ENCODE measurements around the gene AFF3. TPM values are rescaled to one million over a fixed set of nuclear protein-coding genes. Genes with fewer than 3 reads are reported as not detected.

The AFF3 gene
- total and polyA plus RNA-seq, 4 donors, result 0.48 to 5.3 (median 2.3) TPM

- Histone ChIP-seq H3K9me3 (ENCODE audit: control insufficient read depth in 4 of 4, low read length in 3 of 4) (no peaks in the 10 kb centered on the region), H3K4me3 (ENCODE audit: low read depth in 1 of 3, low read length in 3 of 3) (no peak overlapping the region), H3K4me1 (ENCODE audit: control insufficient read depth in 4 of 4, insufficient read depth in 4 of 4, low read length in 3 of 4) (peaks cover 0 to 5% (median 3%) of the 10 kb centered on the region in 4 donors), H3K27ac (ENCODE audit: low read depth in 1 of 2, low read length in 2 of 2) (no peak overlapping the region), H3K9ac (ENCODE audit: low read depth in 1 of 2, low read length in 2 of 2) (no peak overlapping the region), H3K36me3 (ENCODE audit: control insufficient read depth in 4 of 4, insufficient read depth in 3 of 4, low read depth in 1 of 4, low read length in 3 of 4) (no peaks in the 10 kb centered on the region), H3K27me3 (ENCODE audit: control insufficient read depth in 4 of 4, insufficient read depth in 4 of 4, low read length in 3 of 4) (no peaks in the 10 kb centered on the region)
- no peak for DNase-seq (ENCODE audit: low spot score)
- 57% methylated on average over 3 of the region's 3 CpGs for WGBS
- TF ChIP-seq SP1 (IDR thresholded peaks at IDR 0.05) (no peak), NR2F2 (IDR thresholded peaks at IDR 0.05) (no peak), MAX (IDR thresholded peaks at IDR 0.05) (no peak), RXRA (IDR thresholded peaks at IDR 0.05) (peak in 1 of 2 donors; percentile 17), GABPA (IDR thresholded peaks at IDR 0.05 in 1 of 2, conservative IDR thresholded peaks at IDR 0.05 in 1 of 2) (no peak), FOXA1 (IDR thresholded peaks at IDR 0.05) (no peak), REST (IDR thresholded peaks at IDR 0.05) (no peak), ATF3 (IDR thresholded peaks at IDR 0.05) (no peak), EGR1 (IDR thresholded peaks at IDR 0.05; ENCODE audit: low read depth in 2 of 2) (no peak)
These were observed 596.8 kb downstream of the AFF3 start for GRCh38 chr2:99545604-99546003.

- H3K9me3 ChIP-seq (ENCODE audit: control insufficient read depth in 4 of 4, low read length in 3 of 4), result no peaks in the 10 kb centered on the region
These were observed 597.3 kb downstream of the AFF3 start for GRCh38 chr2:99545066-99545465.

More at GRCh38 chr2:99545066-99545465, 597.3 kb downstream of the AFF3 start:
- H3K27me3 ChIP-seq (ENCODE audit: control insufficient read depth in 4 of 4, insufficient read depth in 4 of 4, low read length in 3 of 4), result no peaks in the 10 kb centered on the region
- TF ChIP-seq ATF3 (IDR thresholded peaks at IDR 0.05) (no peak), EGR1 (IDR thresholded peaks at IDR 0.05; ENCODE audit: low read depth in 2 of 2) (no peak), CTCF (IDR thresholded peaks at IDR 0.05; ENCODE audit: low read depth, low read length, missing input control) (no peak), RAD21 (IDR thresholded peaks at IDR 0.05) (no peak), NR2F2 (IDR thresholded peaks at IDR 0.05) (no peak), RXRA (IDR thresholded peaks at IDR 0.05) (no peak), YY1 (IDR thresholded peaks at IDR 0.05) (no peak), MAX (IDR thresholded peaks at IDR 0.05) (no peak), REST (IDR thresholded peaks at IDR 0.05) (no peak)
- H3K4me3 ChIP-seq (ENCODE audit: low read depth in 1 of 3, low read length in 3 of 3), result no peak overlapping the region
- DNase-seq (ENCODE audit: low spot score), result no peak
- WGBS, result 78% methylated on average over 1 of the region's 1 CpG
- no peaks in the 10 kb centered on the region for H3K36me3 ChIP-seq (ENCODE audit: control insufficient read depth in 4 of 4, insufficient read depth in 3 of 4, low read depth in 1 of 4, low read length in 3 of 4)
- H3K9ac ChIP-seq (ENCODE audit: low read depth in 1 of 2, low read length in 2 of 2), result no peak overlapping the region
- H3K4me1 ChIP-seq (ENCODE audit: control insufficient read depth in 4 of 4, insufficient read depth in 4 of 4, low read length in 3 of 4), result peaks cover 0 to 5% (median 3%) of the 10 kb centered on the region in 4 donors
- no peak overlapping the region for H3K27ac ChIP-seq (ENCODE audit: low read depth in 1 of 2, low read length in 2 of 2)

Measured in liver (tissue), 9 donors.